CD4-positive, alpha-beta T cell (primary cell): Measurements from ENCODE around the gene PPP1R26. TPM values are rescaled to one million over a fixed set of nuclear protein-coding genes. Genes with fewer than 3 reads are reported as not detected.

Experiments used
- ATAC-seq: fragments of 200-7000 bp; cut with Tn5 transposase; one replicate; pipeline ENCODE4 v1.10.0; 2022; ENCODE audit warnings: mild to moderate bottlenecking; ENCODE audit not compliant: poor library complexity
- CTCF ChIA-PET: fragments of 350-600 bp; sonication (Branson Sonifier 250); formaldehyde crosslinking; loops from one replicate; lab custom pipeline; 2021; ENCODE audit warnings: antibody characterized with exemption, inconsistent platforms; lab: Charles Lee
- POLR2A ChIA-PET: fragments of 350-600 bp; sonication (Branson Sonifier 250); formaldehyde crosslinking; loops from one replicate; lab custom pipeline; 2021; ENCODE audit warnings: antibody characterized with exemption, inconsistent platforms; lab: Charles Lee
- DNase-seq, 14 experiments: peaks; one replicate each; pipeline ENCODE4 v3.0.0-alpha.2; 2013 to 2020; ENCODE audit warnings: mixed read lengths in 2 of 14
- H3K27ac ChIP-seq, 2 donors: one replicate each; pipeline versions ENCODE4 v1.5.1 to v1.7.0; 2013; ENCODE audit warnings: low read length in 2 of 2, low read depth in 1 of 2, mild to moderate bottlenecking in 1 of 2
- H3K27me3 ChIP-seq, 2 experiments: 1 replicate in 1 of 2; 2 replicates in 1 of 2; pipeline versions ENCODE4 v1.6.1 to v1.7.0; 2013; ENCODE audit warnings: low read length in 2 of 2, control low read depth in 1 of 2, mild to moderate bottlenecking in 1 of 2, moderate library complexity in 1 of 2; ENCODE audit not compliant: insufficient read depth in 2 of 2, control insufficient read depth in 1 of 2
- H3K36me3 ChIP-seq: one replicate; pipeline ENCODE4 v1.6.1; 2013; ENCODE audit warnings: low read length, control low read depth; ENCODE audit not compliant: insufficient read depth
- H3K4me1 ChIP-seq: one replicate; pipeline ENCODE4 v1.6.1; 2013; ENCODE audit warnings: low read length, control low read depth; ENCODE audit not compliant: insufficient read depth
- H3K4me3 ChIP-seq: one replicate; pipeline ENCODE4 v1.5.1; 2013; ENCODE audit warnings: mild to moderate bottlenecking, low read length, moderate library complexity
- H3K9me3 ChIP-seq, 2 experiments: 1 replicate in 1 of 2; 2 replicates in 1 of 2; pipeline versions ENCODE4 v1.6.1 to v1.7.0; 2013; ENCODE audit warnings: low read length in 2 of 2, mild to moderate bottlenecking in 2 of 2, control low read depth in 1 of 2, moderate library complexity in 1 of 2; ENCODE audit not compliant: control insufficient read depth in 1 of 2, insufficient read depth in 1 of 2
- H3K27ac Mint-ChIP-seq: one replicate; pipeline ENCODE4 v1.8.0; 2020; ENCODE audit warnings: mixed read lengths
- H3K27me3 Mint-ChIP-seq: one replicate; pipeline ENCODE4 v1.8.0; 2021; ENCODE audit warnings: mixed read lengths
- H3K36me3 Mint-ChIP-seq: one replicate; pipeline ENCODE4 v1.8.0; 2021; ENCODE audit warnings: low read depth, mixed read lengths
- H3K4me1 Mint-ChIP-seq: one replicate; pipeline ENCODE4 v1.8.0; 2021; ENCODE audit warnings: low read depth, mixed read lengths
- H3K4me3 Mint-ChIP-seq: one replicate; pipeline ENCODE4 v1.8.0; 2020; ENCODE audit warnings: mild to moderate bottlenecking, mixed read lengths
- H3K9me3 Mint-ChIP-seq: one replicate; pipeline ENCODE4 v1.8.0; 2020; ENCODE audit warnings: mixed read lengths
- intact Hi-C, 2 experiments: fragments of 100-400 bp; cut with DNase I in 1 of 2; cut with micrococcal nuclease in 1 of 2; formaldehyde crosslinking; loops; one replicate each; pipeline versions ENCODE4 v1.15.1 to v1.9.0; 2023 to 2025; cut with DNase I, micrococcal nuclease
- total RNA-seq, 174 experiments: library from RNA in 2 of 174; stranded (reverse) in 2 of 174; gene quantifications; one replicate each; pipeline ENCODE4 v1.2.3 and lab custom pipeline; 2021 to 2026
- TF ChIP-seq, protein P1 (sequence below): fragments of 200-600 bp; IDR thresholded peaks from one replicate; pipeline ENCODE4 v1.8.0; 2022; ENCODE audit warnings: antibody characterized with exemption, mild to moderate bottlenecking

PPP1R26 gene
- total RNA-seq, 2 experiments from 2014 or later: 0.27 to 0.47 TPM

DNA sequence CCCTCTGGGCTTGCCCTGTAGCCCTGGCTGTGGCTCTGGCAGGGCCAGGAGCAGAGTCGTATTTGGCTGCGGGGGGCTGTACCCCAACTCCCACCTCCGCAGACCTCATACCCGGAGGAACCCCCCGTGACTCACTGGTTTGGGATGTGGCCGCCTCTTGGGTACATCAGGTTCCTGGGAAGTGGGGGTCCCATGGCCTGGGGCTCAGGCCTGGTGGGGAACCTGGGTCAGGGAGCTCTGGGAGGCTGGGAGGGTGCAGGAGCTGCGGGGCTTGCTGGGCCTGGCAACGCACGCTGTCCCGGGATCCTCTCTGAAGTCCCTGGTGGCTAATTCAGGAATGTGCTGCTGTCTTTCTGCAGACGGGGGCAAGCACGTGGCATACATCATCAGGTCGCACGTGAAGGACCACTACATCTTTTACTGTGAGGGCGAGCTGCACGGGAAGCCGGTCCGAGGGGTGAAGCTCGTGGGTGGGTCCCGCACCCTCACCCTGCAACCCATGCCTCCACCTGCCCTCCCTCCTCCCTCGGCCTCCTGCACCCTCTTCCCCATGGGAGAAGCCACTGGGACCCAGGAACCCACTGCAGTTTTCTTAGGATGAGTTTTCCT is 44.0 kb downstream of the PPP1R26 start:
- Mint-ChIP-seq H3K27ac (no peak overlapping the region), H3K27me3 (peaks cover 6% of the 10 kb centered on the region), H3K4me1 (no peaks in the 10 kb centered on the region), H3K36me3 (no peaks in the 10 kb centered on the region), H3K4me3 (no peak overlapping the region), H3K9me3 (no peaks in the 10 kb centered on the region)
- ChIA-PET CTCF (no interaction called here), POLR2A (no interaction called here)
- Histone ChIP-seq H3K9me3 (peaks cover 0 to 10% of the 10 kb centered on the region in 2 experiments), H3K36me3 (no peaks in the 10 kb centered on the region), H3K27ac (no peak overlapping the region), H3K4me1 (no peaks in the 10 kb centered on the region), H3K4me3 (no peak overlapping the region), H3K27me3 (peaks cover 2 to 5% of the 10 kb centered on the region in 2 experiments)
- no peak for ATAC-seq
- intact Hi-C loops: no loop called here
- peak in 1 of 14 experiments; percentile 10 for DNase-seq
- TF ChIP-seq, protein P1, sequence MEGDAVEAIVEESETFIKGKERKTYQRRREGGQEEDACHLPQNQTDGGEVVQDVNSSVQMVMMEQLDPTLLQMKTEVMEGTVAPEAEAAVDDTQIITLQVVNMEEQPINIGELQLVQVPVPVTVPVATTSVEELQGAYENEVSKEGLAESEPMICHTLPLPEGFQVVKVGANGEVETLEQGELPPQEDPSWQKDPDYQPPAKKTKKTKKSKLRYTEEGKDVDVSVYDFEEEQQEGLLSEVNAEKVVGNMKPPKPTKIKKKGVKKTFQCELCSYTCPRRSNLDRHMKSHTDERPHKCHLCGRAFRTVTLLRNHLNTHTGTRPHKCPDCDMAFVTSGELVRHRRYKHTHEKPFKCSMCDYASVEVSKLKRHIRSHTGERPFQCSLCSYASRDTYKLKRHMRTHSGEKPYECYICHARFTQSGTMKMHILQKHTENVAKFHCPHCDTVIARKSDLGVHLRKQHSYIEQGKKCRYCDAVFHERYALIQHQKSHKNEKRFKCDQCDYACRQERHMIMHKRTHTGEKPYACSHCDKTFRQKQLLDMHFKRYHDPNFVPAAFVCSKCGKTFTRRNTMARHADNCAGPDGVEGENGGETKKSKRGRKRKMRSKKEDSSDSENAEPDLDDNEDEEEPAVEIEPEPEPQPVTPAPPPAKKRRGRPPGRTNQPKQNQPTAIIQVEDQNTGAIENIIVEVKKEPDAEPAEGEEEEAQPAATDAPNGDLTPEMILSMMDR: no peak

DNA sequence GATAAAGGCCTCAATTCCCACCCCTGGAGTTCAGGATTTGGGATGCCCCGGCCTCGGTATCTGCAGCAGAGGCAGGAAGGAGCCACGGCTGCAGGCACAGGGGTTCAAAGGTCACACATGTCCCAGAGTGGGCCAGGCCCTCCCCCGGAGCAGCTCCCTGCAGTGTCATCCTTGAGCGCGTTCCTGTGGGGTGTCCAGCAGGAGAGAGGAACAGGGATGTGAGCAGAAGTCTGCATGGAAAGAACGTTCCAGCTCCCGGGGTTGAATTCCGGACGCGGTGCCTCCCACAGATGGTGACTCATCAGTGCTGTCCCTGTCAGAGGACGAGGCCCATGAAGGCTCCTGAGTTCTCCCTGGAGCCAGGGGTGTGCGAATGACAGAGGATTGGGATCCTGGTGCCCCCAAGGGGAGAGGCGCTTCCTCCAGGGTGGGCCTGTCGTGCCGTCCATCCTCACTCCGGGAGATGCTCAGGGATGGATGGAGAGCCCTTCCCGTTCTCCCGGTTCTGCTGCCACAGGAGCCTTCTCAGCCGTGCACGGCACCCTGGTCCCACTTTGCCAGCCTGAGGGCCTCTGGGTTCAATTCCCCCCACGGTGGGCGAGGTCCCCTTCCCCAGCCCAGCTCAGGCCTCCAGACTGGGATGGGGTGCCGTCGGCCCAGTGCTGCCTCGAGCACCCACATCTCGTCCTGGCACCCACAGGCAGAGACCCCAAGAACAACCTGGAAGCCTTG is 44.7 kb downstream of the PPP1R26 start:
- DNase-seq (no peak), ATAC-seq (no peak)
- intact Hi-C loops: no loop called here
- Mint-ChIP-seq H3K36me3 (no peaks in the 10 kb centered on the region), H3K27ac (no peak overlapping the region), H3K9me3 (no peaks in the 10 kb centered on the region), H3K4me3 (no peak overlapping the region), H3K27me3 (peaks cover 8% of the 10 kb centered on the region), H3K4me1 (no peaks in the 10 kb centered on the region)
- H3K4me3 ChIP-seq: no peak overlapping the region
- TF ChIP-seq, protein P1: no peak
- no peaks in the 10 kb centered on the region for H3K36me3 ChIP-seq
- POLR2A ChIA-PET: no interaction called here
- CTCF ChIA-PET: no interaction called here
- peaks cover 2 to 5% of the 10 kb centered on the region in 2 experiments for H3K27me3 ChIP-seq
- no peaks in the 10 kb centered on the region for H3K4me1 ChIP-seq
- H3K27ac ChIP-seq: no peak overlapping the region
- peaks cover 0 to 10% of the 10 kb centered on the region in 2 experiments for H3K9me3 ChIP-seq

DNA sequence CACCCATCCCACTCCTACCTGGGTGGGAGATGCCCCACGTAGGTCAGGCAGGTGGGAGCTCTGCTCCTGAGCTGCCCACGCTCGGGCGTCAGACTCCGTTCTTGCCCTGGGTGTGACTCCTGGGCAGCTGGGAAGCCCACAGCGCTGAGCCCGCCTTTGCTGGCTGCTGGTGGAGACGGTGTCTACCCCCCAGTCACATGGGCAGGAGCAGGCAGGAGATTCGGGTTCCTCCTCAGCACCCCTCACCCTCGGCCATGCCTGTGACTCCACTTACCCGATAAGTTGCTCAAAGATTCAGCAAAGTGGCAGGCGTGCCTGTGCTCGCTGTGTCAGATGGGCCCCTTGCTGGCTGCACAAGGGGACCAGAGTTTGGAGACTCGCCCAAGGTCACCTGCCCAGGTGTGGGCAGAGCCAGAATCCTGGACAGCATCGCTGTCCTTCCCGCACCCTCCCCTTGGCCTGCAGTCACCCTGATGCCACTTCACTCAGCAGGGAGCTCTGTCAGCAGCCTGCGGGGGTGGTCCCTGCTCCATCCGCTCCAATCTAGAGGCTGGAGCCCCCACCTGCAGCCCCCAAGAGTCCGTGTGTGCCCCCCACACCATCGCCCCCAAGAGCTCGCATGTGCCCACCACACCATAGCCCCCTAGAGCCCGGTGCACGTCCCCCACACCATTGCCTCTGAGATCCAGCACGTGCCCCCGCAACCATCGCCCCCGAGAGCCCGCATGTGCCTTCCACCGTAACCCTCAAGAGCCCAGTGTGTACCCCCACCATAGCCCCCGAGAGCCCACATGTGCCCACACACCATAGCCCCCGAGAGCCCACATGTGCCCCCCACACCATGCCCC is 45.9 kb downstream of the PPP1R26 start:
- ATAC-seq (no peak), DNase-seq (peak in 1 of 14 experiments; percentile 8)
- Histone ChIP-seq H3K27me3 (peaks cover 2 to 5% of the 10 kb centered on the region in 2 experiments), H3K4me1 (no peaks in the 10 kb centered on the region), H3K27ac (no peak overlapping the region), H3K36me3 (no peaks in the 10 kb centered on the region), H3K4me3 (no peak overlapping the region), H3K9me3 (peaks cover 0 to 10% of the 10 kb centered on the region in 2 experiments)
- H3K36me3 Mint-ChIP-seq: no peaks in the 10 kb centered on the region
- TF ChIP-seq, protein P1: no peak
- ChIA-PET CTCF (no interaction called here), POLR2A (no interaction called here)
- peaks cover 7% of the 10 kb centered on the region for H3K27me3 Mint-ChIP-seq
- intact Hi-C loops: no loop called here
- H3K4me1 Mint-ChIP-seq: no peaks in the 10 kb centered on the region
- no peak overlapping the region for H3K4me3 Mint-ChIP-seq
- H3K27ac Mint-ChIP-seq: no peak overlapping the region
- H3K9me3 Mint-ChIP-seq: no peaks in the 10 kb centered on the region
